Mucosa of stomach (tissue), 1 donor: ENCODE measurements around the gene ARL5C.
"Not testable (repeated sequence)": the region's sequence is repeated elsewhere in the genome, so short reads cannot be mapped to it uniquely, and the experiment has no call there.

Source experiments
- H3K27me3 ChIP-seq: one replicate; pipeline ENCODE4 v1.7.0; 2013; ENCODE audit warnings: mild to moderate bottlenecking, low read length; ENCODE audit not compliant: control insufficient read depth, insufficient read depth
- H3K36me3 ChIP-seq: one replicate; pipeline ENCODE4 v1.7.0; 2013; ENCODE audit warnings: low read length; ENCODE audit not compliant: control insufficient read depth, insufficient read depth
- H3K4me1 ChIP-seq: one replicate; pipeline ENCODE4 v1.7.0; 2013; ENCODE audit warnings: mild to moderate bottlenecking, low read length; ENCODE audit not compliant: control insufficient read depth, insufficient read depth
- H3K4me3 ChIP-seq: one replicate; pipeline ENCODE4 v1.7.0; 2013; ENCODE audit warnings: low read length
- H3K9ac ChIP-seq: one replicate; pipeline ENCODE4 v1.7.0; 2013; ENCODE audit warnings: mild to moderate bottlenecking, low read length, moderate library complexity
- H3K9me3 ChIP-seq: one replicate; pipeline ENCODE4 v1.7.0; 2013; ENCODE audit warnings: mild to moderate bottlenecking, low read length, moderate library complexity; ENCODE audit not compliant: control insufficient read depth
- donor health status: Pancreatic carcinoma.

Gene ARL5C

GRCh38 chr17:39144416-39144840 lies 21.5 kb downstream of the ARL5C start:
- Histone ChIP-seq H3K36me3 (no peaks in the 10 kb centered on the region), H3K4me1 (peaks cover 15% of the 10 kb centered on the region), H3K9me3 (no peaks in the 10 kb centered on the region), H3K27me3 (peaks cover under 1% of the 10 kb centered on the region), H3K4me3 (no peak overlapping the region), H3K9ac (no peak overlapping the region)

- H3K4me3 ChIP-seq: no peak overlapping the region
- peaks cover 15% of the 10 kb centered on the region for H3K4me1 ChIP-seq
- H3K27me3 ChIP-seq: no peaks in the 10 kb centered on the region
- H3K36me3 ChIP-seq: no peaks in the 10 kb centered on the region
- no peak overlapping the region for H3K9ac ChIP-seq
- H3K9me3 ChIP-seq: no peaks in the 10 kb centered on the region
These were observed 22.3 kb downstream of the ARL5C start for GRCh38 chr17:39143552-39144093.

- Histone ChIP-seq H3K9ac (no peak overlapping the region), H3K9me3 (no peaks in the 10 kb centered on the region), H3K36me3 (no peaks in the 10 kb centered on the region), H3K4me1 (peaks cover 15% of the 10 kb centered on the region), H3K4me3 (no peak overlapping the region), H3K27me3 (no peaks in the 10 kb centered on the region)
These were observed 23.9 kb downstream of the ARL5C start for GRCh38 chr17:39141915-39142664.

GRCh38 chr17:39141294-39141693 lies 24.7 kb downstream of the ARL5C start:
- Histone ChIP-seq H3K9me3 (no peaks in the 10 kb centered on the region), H3K36me3 (no peaks in the 10 kb centered on the region), H3K4me1 (peaks cover 15% of the 10 kb centered on the region), H3K9ac (no peak overlapping the region), H3K27me3 (no peaks in the 10 kb centered on the region), H3K4me3 (no peak overlapping the region)

- H3K9me3 ChIP-seq: no peaks in the 10 kb centered on the region
- no peaks in the 10 kb centered on the region for H3K27me3 ChIP-seq
- H3K36me3 ChIP-seq: no peaks in the 10 kb centered on the region
- H3K9ac ChIP-seq: no peak overlapping the region
- H3K4me1 ChIP-seq: peaks cover 10% of the 10 kb centered on the region
- no peak overlapping the region for H3K4me3 ChIP-seq
These were observed 26.4 kb downstream of the ARL5C start for GRCh38 chr17:39139561-39139960.

GRCh38 chr17:39139161-39139511 lies 26.8 kb downstream of the ARL5C start:
- Histone ChIP-seq H3K36me3 (no peaks in the 10 kb centered on the region), H3K27me3 (no peaks in the 10 kb centered on the region), H3K4me3 (no peak overlapping the region), H3K9ac (no peak overlapping the region), H3K4me1 (peaks cover 6% of the 10 kb centered on the region), H3K9me3 (no peaks in the 10 kb centered on the region)

- no peak overlapping the region for H3K9ac ChIP-seq
- peaks cover under 1% of the 10 kb centered on the region for H3K4me1 ChIP-seq
- no peak overlapping the region for H3K4me3 ChIP-seq
- H3K9me3 ChIP-seq: no peaks in the 10 kb centered on the region
- H3K36me3 ChIP-seq: no peaks in the 10 kb centered on the region
- H3K27me3 ChIP-seq: no peaks in the 10 kb centered on the region
These were observed 27.4 kb downstream of the ARL5C start for GRCh38 chr17:39138431-39139160.

- H3K9me3 ChIP-seq: no peaks in the 10 kb centered on the region
- H3K9ac ChIP-seq: no peak overlapping the region
- no peak overlapping the region for H3K4me3 ChIP-seq
- no peaks in the 10 kb centered on the region for H3K27me3 ChIP-seq
- no peaks in the 10 kb centered on the region for H3K4me1 ChIP-seq
- H3K36me3 ChIP-seq: no peaks in the 10 kb centered on the region
These were observed 31.1 kb downstream of the ARL5C start for GRCh38 chr17:39134878-39135277.

GRCh38 chr17:39132192-39132610 lies 33.8 kb downstream of the ARL5C start:
- Histone ChIP-seq H3K4me3 (no peak overlapping the region), H3K36me3 (no peaks in the 10 kb centered on the region), H3K27me3 (no peaks in the 10 kb centered on the region), H3K9ac (no peak overlapping the region), H3K4me1 (no peaks in the 10 kb centered on the region), H3K9me3 (no peaks in the 10 kb centered on the region)

GRCh38 chr17:39131616-39132015 lies 34.3 kb downstream of the ARL5C start:
- Histone ChIP-seq H3K4me1 (no peaks in the 10 kb centered on the region), H3K27me3 (no peaks in the 10 kb centered on the region), H3K9me3 (no peaks in the 10 kb centered on the region), H3K9ac (no peak overlapping the region), H3K36me3 (no peaks in the 10 kb centered on the region), H3K4me3 (no peak overlapping the region)

- no peaks in the 10 kb centered on the region for H3K36me3 ChIP-seq
- H3K4me1 ChIP-seq: no peaks in the 10 kb centered on the region
- H3K27me3 ChIP-seq: no peaks in the 10 kb centered on the region
- H3K9me3 ChIP-seq: no peaks in the 10 kb centered on the region
- no peak overlapping the region for H3K4me3 ChIP-seq
- no peak overlapping the region for H3K9ac ChIP-seq
These were observed 35.8 kb downstream of the ARL5C start for GRCh38 chr17:39130205-39130604.

GRCh38 chr17:39129544-39129943 lies 36.4 kb downstream of the ARL5C start:
- H3K4me3 ChIP-seq, H3K4me1 ChIP-seq, H3K9ac ChIP-seq, H3K27me3 ChIP-seq, H3K36me3 ChIP-seq, H3K9me3 ChIP-seq: not testable (repeated sequence)
